Cortex of kidney (tissue), 1 donor: Measurements from ENCODE around the gene METTL26.

Experiments used
- DNase-seq: peaks from one replicate; lab custom pipeline; 2025; lab: John Stamatoyannopoulos, UW

Gene METTL26

GRCh38 chr16:638034-638543, 2.0 kb upstream of the METTL26 start:
- DNase-seq, result no peak

GRCh38 chr16:637081-638018, 1.2 kb upstream of the METTL26 start:
- no peak for DNase-seq

DNA sequence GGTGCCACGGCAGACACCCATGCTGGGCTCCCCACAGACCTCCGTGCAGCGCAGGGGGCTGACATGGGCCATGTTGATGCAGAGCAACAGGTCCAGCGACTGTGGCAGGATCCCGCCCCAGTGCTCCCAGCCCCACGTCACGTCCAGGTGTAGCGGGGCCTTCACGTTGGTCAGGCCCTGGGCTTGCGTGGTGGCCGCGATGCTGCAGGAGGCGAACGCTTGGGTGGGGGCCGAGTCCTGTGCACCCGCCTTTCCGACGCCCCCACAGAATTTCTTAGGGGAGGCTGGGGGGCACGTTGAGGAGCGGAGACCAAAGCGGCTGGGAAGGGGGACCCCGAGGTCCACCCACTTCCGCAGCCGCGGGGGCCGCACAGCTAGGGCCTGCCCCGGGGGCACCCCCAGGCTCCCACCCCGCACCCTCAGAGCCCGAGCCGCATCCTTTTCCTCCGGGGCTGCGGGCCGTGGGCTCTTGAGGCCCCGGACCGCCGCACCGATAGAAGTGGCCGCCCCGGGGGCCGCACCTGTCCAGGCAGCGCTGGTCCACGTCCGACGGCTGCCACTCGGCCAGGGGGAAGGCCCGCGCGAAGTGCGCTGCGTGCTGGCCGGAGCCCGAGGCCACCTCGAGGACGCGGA, 416 bp downstream of the METTL26 start:
- DNase-seq, result no peak

GRCh38 chr16:634996-635395, 1.1 kb downstream of the METTL26 start:
- no peak for DNase-seq

DNA sequence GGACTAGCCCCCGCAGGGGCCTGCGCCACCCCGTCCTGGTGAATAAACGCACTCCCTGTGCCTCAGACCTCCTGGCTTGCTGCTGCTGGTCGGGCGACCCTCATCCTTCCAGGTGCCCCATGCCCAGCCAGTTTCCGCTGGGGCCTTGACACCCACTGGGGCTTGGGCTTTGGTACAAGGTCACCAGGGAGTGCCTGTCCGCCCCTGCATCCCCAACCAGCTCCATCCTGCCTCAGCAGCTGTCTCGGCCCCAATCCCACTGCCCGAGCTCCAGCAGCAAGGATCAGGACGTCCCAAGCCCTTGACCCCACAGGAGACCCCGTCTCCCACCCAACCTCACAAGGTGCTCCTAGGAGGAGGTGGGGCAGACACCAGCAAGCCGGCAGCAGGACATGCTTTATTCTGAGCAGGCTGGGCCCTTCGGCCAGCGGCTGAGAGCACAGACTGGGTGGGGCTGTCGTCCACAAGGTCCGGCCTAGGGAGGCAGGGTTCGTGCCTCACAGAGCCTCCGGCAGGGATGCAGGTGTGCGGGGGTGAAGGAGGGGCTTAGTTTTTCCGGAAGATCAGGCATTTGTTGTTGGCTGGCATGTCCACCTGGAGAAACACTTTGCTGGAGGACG, 1.9 kb downstream of the METTL26 start:
- DNase-seq, result no peak

DNA sequence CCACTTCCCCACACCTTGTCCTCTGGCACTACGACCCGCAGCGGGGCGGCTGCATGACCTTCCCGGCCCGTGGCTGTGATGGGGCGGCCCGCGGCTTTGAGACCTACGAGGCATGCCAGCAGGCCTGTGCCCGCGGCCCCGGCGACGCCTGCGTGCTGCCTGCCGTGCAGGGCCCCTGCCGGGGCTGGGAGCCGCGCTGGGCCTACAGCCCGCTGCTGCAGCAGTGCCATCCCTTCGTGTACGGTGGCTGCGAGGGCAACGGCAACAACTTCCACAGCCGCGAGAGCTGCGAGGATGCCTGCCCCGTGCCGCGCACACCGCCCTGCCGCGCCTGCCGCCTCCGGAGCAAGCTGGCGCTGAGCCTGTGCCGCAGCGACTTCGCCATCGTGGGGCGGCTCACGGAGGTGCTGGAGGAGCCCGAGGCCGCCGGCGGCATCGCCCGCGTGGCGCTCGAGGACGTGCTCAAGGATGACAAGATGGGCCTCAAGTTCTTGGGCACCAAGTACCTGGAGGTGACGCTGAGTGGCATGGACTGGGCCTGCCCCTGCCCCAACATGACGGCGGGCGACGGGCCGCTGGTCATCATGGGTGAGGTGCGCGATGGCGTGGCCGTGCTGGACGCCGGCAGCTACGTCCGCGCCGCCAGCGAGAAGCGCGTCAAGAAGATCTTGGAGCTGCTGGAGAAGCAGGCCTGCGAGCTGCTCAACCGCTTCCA, 2.6 kb downstream of the METTL26 start:
- no peak for DNase-seq

- no peak for DNase-seq
Measured at GRCh38 chr16:632486-633335, 3.4 kb downstream of the METTL26 start.

DNA sequence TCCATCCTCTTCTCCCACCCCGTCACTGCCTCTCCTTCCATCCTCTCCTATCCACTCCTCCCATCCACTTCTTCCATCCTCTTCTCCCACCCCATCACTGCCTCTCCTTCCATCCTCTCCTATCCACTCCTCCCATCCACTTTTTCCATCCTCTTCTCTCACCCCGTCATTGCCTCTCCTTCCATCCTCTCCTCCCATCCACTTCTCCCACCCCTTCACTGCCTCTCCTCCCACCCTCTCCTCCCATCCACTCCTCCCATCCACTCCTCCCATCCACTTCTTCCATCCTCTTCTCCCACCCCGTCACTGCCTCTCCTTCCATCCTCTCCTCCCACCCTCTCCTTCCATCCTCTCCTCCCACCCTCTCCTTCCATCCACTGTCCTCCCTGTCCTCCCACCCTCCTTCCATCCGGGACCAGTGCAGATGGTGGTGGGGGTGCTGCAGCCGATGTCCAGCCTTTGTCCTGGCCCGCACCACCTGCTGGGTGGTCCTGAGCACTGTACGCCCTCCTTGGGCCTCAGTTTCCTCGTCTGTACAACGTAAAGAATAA, 4.2 kb downstream of the METTL26 start:
- no peak for DNase-seq

DNA sequence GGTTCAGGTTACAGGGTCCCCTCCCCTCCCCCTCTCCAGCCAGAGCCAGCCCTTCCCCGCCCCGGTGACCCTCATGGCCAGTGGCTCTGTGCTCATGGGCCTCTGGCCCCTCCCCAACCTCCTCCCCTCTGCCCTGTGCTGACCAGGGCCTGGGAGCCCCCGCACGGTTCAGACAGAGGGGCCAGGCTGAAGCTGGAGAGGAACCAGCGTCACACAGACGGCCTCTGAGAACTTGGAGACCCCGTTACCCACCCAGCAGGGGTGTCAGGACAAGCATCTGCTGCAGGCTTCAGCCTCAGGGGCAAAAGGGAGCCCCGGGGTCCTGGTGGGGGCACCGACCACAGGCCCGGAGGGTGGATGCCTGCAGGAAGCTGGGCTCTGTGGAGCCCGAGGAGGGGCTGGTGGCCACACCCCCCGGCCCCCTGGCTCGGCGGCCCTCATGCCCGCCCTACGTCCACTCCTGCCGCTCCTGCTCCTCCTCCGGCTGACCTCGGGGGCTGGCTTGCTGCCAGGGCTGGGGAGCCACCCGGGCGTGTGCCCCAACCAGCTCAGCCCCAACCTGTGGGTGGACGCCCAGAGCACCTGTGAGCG, 5.2 kb downstream of the METTL26 start, which contains the start of gene WFIKKN1:
WFIKKN1 (plus strand) TSS at position 171 of the 591 bp plus-strand sequence; CDS start at position 440, 269 bp downstream.
- no peak for DNase-seq

DNA sequence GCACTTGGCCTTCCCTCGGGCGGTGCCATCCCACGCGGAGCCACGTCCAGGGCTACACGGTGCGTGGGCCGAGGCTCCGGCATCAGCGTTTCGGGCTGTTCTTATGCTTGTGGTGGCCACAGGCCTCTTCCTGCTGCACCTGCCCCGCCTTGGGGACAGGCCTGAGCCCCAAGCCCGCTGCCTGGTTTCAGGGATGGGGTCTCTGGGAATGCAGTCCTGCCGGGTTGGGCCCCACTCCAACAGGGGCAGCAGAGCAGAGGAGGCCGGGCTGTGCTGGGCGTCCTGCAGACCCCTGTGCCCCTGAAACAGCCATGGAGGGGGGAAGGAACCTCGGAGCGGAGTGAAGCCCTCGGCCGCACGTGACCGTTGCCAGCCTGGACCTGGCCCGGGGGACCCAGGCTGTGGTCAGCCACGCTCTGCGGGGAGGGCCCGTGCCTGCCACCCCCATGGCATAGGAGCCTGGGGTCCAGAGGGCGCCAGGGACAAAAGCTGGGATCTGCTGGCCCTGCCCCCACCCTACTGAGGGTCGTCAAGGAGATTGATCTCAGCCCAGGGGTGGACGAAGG, 5.8 kb downstream of the METTL26 start:
- no peak for DNase-seq

DNA sequence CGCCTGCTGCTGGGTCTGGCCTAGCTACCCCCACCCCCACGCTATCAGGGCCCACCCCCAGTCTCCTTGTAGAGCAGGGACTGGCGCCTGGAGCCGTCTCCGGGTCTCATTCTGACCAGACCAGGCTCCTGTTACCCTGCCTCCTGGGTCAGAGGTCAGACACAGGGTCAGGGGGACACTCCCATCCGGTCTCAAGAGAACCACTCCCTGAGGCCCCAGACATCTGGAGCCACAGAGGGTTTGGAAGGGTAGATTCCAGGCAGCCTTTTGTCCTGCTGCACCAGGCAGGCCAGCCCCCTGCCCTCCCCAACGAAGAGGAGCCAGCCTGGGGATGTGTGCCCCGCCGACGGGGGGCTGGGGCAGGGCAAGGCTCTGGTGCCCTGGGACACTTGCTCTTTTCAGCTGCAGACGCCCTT, 6.3 kb downstream of the METTL26 start:
- no peak for DNase-seq

- no peak for DNase-seq
Measured at GRCh38 chr16:629185-629832, 6.8 kb downstream of the METTL26 start.

GRCh38 chr16:628321-629061, 7.6 kb downstream of the METTL26 start:
- DNase-seq, result no peak

GRCh38 chr16:627454-628239, 8.5 kb downstream of the METTL26 start:
- DNase-seq, result no peak

DNA sequence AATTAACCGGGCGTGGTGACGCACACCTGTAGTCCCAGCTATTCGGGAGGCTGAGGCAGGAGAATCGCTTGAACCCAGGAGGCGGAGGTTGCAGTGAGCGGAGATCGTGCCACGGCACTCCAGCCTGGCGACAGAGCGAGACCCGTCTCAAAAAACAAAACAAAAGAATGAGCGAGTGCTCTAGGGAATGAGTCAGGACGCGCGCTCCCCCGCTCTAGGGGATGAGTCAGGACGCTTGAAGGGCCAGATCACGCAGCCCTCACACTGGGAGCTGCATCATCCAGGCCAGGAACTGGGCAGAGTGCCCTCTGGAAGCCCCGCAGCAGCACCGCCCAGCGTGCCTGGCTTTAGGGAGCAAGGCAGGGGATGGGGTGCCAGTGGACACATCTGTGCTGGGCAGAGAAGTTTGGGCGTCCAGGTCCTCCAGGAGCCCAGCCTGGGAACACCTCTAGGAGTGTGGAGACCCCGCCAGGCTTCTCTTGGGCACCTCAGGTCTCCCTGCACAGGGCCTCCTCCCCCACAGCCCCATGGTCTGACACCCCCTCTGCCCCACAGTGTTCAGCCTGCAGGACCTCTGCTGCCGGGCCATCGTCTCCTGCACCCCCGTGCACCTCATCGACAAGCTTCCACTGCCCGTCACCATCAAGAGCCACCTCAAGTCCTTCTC, 9.2 kb downstream of the METTL26 start:
- DNase-seq, result no peak

DNA sequence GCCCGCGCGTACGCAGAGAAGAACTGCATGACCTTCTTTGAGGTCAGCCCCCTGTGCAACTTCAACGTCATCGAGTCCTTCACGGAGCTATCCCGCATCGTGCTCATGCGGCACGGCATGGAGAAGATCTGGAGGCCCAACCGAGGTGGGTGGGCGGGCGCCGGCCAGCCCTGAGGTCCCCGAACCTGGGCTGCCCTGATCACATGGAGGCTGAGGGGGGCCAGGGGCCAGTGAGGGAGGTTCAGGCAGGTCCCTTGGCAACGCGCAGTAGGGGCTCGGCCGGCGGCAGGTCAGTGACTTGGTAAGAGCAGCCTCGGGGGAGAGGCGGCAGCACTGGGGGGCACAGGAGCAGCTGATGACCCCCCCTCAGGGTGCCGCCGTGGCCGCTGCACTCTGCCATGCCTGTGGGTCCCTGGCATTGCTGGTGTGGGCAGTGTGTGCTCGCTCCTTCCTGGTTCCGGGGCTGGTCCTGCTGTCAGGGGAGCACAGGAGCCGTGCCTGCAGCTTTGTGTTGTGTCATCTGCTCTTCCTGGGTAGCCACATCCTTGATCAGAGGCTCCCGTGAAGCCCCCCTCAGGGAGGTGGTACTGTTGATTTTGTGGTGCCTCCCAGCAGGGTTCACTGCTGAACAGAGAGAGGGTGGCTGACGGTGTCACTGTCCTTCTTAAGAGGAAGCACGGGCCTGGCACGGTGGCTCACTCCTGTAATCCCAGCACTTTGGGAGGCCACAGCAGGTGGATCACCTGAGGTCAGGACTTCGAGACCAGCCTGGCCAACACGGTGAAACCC, 9.9 kb downstream of the METTL26 start:
- no peak for DNase-seq
